ENCODE results near the gene POLL.

Gene POLL

DNA sequence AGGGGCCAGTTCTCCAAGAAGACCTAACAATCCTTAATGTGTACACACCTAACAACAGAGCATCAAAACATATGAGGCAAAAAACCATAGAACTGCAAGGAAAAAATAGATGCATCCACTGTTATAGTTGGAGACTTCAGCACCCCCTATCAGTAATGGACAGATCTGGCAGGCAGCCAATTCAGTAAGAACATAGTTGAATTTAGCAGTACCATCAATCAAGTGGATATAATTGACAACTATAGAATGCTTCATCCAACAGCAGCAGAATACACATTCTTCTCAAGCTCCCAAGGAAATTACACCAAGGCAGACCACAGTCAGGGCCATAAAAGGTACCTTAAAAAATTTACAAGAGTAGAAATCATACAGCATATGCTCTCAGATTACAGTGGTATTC lies 42.2 kb downstream of the POLL start:
- DNase-seq (ENCODE audit: insufficient read length, low spot score) = no peak
- TF ChIP-seq POLR2A (IDR thresholded peaks at IDR 0.05; ENCODE audit: low read depth, low read length) = no peak
- FAIRE-seq = no peak

DNA sequence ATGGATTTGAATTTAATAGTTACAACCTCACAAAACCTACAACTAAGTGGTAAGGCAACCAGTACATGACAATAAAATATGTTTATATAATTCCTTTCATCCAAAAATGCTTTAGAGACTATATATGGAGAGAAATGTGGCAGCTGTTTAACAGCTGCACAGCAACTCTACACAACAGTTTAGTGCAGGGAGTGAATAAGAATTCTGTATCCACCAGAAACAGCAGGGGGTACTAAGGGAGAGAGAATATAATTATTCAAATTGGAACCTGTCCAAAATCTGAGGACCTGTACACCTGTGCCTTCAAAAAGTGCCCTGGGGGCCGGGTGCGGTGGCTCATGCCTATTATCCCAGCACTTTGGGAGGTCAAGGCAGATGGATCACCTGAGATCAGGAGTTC lies 49.6 kb downstream of the POLL start:
- no peak for TF ChIP-seq POLR2A (IDR thresholded peaks at IDR 0.05; ENCODE audit: low read depth, low read length)
- FAIRE-seq = no peak
- DNase-seq (ENCODE audit: insufficient read length, low spot score) = no peak

DNA sequence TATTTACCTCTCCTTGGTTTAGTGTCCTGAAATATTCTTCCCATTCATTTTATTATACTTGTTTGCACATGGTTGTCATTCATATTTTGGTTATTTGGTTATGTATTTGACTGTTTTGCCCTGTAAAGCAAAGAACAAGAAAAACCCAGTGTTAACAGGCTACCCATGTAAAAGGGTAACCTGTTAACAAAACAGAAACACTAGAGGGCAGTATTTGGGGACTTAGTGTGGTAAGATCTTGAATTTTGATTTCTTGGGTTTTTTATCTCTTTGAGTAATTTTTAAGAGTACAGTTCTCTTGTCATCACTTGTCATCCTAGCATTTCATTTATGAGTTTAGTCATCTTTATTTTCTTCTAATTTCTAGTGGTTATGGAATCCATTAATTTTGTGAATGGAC lies 51.3 kb downstream of the POLL start:
- no peak for TF ChIP-seq POLR2A (IDR thresholded peaks at IDR 0.05; ENCODE audit: low read depth, low read length)
- FAIRE-seq (peak; percentile 87), DNase-seq (ENCODE audit: insufficient read length, low spot score) (no peak)

DNA sequence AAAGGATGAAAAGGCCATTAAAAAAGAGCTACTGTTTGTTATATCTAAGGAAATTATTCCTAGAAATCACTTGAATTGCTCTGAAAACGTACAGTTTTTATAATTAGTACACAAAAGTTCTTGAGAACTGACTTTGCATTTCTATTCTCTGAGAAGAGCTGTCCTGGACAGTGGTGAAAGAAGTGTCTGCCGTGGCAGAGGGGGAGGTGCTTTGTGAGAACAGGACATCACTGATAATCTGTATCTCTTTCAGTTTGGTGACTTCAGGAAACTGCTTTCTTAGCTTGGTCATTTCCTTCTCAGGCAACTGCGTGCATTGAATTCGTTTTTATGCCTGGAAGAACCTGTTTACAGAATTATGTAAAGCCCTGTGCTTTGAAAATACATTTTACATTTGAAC lies 52.1 kb downstream of the POLL start:
- FAIRE-seq (no peak), DNase-seq (ENCODE audit: insufficient read length, low spot score) (no peak)
- TF ChIP-seq POLR2A (IDR thresholded peaks at IDR 0.05; ENCODE audit: low read depth, low read length) = no peak

DNA sequence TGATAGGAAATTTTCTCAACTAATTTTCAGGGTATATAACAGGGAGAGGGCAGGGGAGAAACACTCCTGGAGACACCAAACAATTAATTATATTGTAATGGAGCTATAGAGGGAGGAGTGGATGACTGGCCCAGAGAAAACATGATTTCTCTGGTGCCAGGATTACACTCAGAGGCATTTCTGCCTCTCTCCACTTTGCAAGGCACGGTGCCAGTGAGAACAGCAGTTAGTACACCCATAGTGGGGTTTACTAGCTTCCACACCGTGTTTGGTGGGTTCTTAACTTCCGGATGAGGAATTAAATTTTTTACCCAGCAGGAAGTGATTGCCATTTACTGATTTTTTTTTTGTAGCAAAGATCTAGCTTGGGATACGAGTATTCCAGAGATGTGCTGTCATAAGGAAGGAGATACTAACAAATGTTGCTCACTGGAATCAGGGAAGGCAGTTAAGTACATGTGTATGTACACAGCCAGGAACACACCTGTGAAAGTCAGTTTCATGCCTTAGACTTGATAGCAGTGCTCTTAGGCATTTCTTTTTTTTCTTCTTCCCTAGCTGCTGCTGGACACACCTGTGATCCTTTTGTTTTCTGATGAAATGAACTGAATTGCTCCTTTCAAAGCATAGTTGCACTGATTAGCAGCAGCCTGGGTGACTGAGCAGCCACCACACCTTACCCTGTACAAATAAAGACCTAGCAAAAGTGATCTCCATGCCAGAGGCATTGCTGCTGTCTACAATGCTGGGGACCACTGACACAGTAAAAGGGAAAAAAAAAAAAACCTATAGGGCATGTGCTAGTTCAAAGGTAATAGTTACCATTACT lies 58.1 kb downstream of the POLL start:
- DNase-seq (ENCODE audit: insufficient read length, low spot score) (no peak), FAIRE-seq (no peak)
- no peak for TF ChIP-seq POLR2A (IDR thresholded peaks at IDR 0.05; ENCODE audit: low read depth, low read length)

DNA sequence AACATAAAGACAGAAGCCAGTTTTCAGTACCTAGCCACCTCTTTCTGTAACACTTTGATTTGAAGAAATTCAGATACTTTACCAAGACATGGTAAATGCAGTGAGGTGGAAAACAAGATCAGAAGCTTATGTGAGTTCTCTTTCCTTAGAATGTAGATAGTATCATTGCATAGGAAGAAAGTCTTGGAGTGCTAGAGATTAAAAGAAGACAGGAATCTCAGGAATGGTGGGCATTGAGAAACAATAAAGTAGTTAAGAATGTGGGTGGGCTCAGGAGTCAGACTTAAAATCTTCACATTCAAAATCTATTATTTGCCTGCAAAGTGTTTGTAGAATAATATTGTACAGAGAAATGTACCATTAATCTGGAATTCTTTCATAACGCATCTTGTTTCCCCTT lies 58.9 kb downstream of the POLL start:
- TF ChIP-seq POLR2A (IDR thresholded peaks at IDR 0.05; ENCODE audit: low read depth, low read length) = no peak
- no peak for FAIRE-seq
- no peak for DNase-seq (ENCODE audit: insufficient read length, low spot score)

Measured in H54 (cell line).